ENCODE results near the gene JPT2.

GRCh38 chr16:1741553-1742165, 63.6 kb downstream of the JPT2 start:
- TF ChIP-seq CTCF (conservative IDR thresholded peaks at IDR 0.05 in 1 of 2, IDR thresholded peaks at IDR 0.05 in 1 of 2; ENCODE audit: low read depth in 1 of 2, low read length in 2 of 2): no peak
- TF ChIP-seq EZH2 (IDR thresholded peaks at IDR 0.05; ENCODE audit: low read length, missing control alignments): no peak
